NCI-H82 treated with DMSO at 0.1 percent for 48 hours (cell line): ENCODE data around the gene PLA2G2D.

Source experiments
- DNase-seq: peaks from one replicate; lab custom pipeline; 2025; ENCODE audit not compliant: unreplicated experiment; lab: John Stamatoyannopoulos, UW

The PLA2G2D gene

DNA sequence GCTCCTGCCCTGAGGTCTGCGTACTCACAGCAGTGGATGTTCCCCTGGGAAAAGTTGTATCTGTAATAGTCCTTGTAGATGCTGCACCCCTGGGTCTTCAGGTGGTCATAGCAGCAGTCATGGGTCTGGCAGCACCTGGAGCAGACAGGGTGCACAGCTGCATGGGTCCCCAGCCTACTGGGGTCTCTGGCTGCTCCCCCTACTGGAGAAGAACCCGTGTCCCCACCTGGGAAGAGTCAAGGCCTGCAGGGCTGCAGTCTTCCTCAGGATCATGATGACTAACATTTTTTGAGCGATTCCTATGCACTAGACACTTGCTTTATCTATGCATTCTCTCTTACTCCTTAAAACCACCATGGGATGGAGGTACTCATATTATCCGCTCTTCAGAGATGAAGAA, 3.9 kb downstream of the PLA2G2D start:
- DNase-seq, result no peak

DNA sequence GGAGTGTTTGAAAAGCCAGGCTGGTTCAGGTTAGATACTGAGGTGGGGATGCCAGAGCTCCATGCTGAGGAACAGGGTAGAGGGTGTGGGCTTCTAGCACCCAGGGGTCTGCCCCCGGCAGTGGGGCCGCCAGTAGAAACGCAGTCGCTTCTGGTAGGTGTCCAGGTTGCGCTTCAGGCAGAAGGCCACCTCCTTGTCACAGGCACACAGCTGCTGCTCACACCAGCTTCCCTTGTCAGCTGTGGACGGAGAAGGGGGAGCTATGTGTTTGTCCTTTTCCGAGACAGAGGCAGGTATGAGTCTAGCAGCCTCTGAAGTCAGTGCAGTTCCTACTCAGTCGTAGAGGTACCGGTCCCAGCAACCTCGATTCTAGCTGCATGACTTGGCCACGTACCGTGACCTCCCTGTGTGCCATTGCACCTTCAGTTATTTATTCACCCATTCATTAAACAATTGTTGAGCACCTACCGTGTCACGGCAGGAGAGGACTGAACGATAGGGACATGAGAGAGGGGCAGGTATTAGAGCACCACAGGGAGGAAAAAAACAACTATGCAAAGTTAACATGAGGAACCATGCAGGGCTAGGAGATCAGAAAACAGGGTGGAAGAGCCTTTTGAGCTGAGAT, 5.2 kb downstream of the PLA2G2D start:
- DNase-seq, result no peak

DNA sequence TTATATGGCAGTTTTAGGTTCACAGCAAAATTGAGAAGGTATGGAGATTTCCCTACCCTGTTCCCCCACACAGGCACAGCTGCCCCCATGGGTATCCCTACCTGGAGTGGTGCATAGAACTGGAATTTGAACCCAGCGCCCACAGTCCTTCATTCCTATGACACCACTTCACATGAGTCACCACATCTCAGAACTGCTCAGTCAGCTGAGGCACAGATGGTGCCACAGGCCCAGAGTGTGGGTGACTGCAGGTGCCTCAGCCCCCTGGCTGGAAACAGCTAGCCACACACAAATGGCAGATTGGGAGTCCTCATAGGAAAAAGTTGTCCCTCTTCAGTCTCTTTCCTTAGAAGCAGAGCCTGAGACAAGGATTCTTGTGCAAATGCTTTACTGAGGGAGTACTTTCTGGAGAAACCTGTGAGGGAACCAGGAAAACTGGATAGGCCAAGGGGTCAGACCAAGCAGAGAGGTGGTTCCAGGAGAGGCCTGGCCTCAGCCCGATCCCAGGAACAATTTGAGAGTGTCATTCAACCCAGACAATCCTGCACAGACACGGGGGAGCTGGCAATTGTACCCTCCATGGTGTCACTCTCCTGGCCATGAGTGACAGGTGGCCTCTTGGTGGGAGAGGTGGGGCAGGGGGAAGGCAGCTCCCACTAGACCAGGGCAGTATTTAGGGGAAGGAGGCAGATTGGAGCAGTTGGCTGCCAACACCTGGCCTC, 6.9 kb downstream of the PLA2G2D start:
- no peak for DNase-seq

DNA sequence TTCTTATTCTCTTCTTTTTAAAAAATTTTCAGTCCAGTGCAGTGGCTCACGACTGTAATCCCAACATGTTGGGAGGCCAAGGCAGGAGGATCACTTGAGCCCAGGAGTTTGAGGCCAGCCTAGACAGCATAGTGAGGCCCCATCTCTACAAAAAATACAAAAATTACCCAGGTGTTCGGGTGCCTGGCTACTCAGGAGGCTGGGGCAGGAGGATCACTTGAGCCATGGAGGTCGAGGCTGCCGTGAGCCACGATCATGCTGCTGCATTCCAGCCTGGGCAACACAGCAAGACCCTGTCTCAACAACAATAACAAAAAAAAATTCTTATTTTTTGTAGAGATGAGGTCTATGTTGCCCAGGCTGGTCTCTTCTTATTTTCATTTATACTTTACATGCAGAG, 7.9 kb downstream of the PLA2G2D start:
- DNase-seq, result no peak

DNA sequence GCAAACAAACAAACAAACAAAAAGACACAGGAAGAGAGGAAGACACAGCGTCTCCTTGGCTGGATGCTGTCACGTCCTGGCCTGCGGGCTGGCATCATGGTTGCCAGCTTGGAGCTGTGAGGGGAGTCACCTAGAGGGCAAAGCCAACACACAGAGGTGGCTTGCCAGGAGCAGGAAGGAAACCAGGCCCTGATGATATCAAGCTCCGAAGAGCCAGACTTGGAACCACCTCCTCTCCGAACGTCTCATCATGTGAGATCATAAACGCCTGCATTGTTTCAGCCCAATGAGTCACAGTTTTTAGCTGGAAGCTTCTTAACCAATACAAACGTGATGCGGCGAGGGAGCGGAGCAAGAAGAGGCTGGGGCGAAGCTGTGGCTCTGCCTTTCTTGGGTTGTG, 8.7 kb downstream of the PLA2G2D start:
- no peak for DNase-seq

DNA sequence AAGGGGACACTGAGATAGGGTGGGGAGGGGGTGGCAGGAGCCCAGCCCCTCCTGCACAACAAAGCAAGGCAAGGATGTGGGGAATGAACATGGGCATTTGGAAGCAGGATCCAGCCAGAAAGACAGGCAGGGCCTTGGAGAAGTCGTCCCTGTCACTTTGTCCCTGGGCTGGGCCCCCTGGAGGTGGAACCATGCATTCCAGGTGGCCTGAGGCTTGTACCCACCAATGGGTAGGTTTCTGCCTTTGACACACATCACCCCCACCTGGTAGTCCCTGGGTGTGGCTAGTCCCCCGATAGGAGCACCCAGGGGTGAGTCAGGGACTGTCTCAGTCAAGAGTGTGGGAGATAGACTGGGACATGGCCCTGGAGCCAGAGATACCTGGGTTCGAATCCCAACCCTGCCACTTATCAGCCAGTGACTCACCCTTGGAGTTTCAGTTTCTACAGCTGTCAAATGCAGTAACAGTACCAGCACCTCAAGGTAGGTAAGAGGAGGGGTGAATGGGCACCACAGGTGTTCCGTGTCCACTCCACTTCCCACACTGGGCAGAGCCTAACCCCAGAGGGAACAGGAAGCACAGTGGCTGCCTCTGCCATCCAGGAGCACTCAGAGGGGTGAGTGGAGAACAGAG, 10.0 kb downstream of the PLA2G2D start:
- DNase-seq, result no peak

DNA sequence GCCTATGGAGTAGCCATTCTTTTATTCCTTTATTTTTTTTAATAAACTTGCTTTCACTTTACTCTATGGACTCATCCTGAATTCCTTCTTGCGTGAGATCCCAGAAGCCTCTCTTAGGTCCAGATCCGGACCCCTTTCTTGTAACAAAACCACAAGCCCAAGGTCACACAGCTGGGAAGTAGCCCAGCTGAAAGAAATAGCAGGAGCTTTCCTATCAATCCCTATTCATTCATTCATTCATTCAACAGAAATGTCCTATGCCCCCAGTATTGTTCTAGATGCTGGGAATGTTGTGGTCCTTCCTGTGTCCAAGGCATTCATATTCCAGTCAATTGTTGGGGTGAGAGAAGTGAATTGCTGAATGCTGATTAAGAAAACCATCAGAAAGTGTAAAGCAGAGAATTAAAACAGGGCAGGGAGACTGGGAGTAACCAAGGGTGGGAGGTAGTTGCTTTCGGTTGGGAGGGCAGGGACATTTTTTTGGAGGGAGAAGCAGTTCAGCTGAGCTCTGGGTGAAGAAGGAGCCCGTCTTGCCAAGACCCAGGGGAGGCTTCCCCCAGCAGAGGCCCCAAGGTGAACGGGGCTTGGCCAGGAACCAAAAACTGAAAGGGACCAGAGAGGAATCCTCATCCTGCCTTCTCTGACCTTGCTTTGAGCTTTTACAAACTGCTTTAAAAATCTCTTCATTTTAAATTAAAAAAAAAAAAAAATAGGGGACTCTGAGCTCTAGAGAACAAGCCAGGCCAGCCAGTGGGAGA, 10.8 kb downstream of the PLA2G2D start:
- no peak for DNase-seq

DNA sequence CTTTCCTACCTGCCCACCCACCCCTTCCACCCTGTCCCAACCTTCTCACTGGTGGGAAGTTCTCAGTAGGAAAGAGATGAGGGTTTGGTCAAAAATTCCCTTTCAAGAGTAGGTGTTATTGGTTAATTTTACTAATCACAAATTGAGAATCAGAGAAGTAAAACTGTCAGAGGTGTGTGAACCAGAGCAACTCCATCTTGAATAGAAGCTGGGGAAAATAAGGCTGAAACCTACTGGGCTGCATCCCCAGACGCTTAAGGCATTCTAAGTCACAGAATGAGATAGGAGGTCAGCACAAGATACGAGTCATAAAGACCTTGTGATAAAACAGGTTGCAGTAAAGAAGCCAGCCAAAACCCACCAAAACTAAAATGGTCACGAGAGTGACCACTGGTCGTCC, 11.5 kb downstream of the PLA2G2D start:
- DNase-seq, result no peak

DNA sequence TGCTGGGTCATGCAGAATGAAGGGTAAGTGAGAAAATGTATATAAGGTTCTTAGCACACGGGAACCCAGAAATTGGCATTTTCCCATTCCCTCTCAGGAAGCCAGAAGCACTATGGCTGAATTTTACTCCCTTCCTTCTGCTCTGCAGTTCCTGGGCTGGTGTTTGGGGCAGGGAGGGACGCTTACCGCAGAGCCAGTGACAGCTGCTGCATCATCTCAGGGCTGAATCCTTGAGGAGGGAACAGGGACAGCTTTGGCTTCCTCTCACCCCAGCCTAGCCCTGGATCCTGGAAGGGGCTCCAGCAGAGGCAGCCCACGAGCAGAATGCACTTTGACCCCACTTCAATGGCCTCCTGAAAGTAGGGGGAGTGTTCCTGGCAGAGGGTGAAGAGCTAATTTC, 12.0 kb downstream of the PLA2G2D start:
- no peak for DNase-seq

DNA sequence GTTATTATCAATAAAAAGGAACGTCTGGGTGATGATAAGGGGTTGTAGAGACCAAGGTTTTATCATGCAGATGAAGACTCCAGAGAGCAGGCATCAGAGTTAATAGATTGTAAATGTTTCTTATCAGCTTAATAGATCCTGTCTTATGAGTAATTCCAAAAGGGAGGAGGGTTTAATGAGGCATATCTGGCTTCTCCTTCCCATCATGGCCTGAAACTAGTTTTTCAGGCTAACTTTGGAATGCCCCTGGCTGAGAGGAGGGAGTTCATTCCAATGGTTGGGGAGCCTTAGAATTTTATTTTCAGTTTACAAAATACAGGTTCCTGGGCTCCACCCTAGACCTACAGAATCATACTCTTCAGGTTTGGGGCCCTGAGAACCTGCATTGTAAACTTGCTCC, 13.5 kb downstream of the PLA2G2D start:
- no peak for DNase-seq

DNA sequence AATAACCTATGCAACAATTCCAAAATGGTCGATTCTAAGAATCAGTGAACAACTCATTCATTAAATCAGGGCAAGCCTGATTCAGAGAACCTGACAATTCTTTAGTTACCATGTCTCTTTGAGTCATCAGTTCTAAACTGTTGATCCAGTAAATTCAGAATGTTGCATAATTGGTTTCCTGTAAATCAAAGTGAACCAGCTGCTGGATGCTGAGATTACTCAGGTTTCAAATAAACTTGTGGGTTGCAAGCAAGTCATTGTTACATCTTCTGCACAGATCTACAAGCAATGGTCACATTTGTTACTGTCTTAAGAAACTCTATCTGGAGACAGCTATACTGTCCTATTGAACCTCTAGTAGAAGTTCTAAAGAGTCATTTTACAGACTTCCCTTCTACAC, 16.5 kb downstream of the PLA2G2D start:
- DNase-seq, result no peak

DNA sequence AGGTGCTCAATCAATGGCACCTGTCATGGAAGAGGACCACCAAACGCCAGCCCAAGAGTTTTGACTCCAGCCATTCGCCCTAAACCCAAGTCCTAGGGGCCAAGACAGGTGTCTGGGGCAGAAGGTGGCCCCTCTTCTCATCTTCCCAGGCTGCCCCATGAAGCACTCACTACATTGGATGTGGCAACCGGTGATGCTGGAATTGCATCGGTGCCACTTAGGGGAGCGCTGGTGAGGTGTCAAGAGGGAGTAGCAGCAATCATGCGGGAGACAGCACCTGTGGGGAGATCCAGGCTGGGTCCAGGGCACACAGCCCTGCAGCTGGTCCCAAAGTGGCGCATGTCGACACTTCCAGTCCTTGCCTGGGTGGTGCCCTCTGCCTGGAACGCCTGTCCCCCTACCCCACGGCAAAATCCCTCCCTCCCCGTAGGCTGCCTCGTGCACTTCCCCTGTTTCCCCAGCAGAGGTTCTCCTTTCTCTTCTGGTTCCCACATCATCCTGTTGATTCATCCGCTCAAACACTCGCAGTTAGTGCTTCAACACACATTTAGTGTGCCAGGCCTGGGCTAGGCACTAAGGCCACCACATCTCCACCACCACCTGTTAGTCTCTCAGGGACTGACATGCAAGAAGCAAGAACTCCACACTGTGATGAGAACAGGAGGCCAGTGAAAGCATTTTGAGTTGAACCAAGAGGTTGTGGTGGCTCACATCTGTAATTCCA, 18.5 kb downstream of the PLA2G2D start:
- DNase-seq, result no peak

DNA sequence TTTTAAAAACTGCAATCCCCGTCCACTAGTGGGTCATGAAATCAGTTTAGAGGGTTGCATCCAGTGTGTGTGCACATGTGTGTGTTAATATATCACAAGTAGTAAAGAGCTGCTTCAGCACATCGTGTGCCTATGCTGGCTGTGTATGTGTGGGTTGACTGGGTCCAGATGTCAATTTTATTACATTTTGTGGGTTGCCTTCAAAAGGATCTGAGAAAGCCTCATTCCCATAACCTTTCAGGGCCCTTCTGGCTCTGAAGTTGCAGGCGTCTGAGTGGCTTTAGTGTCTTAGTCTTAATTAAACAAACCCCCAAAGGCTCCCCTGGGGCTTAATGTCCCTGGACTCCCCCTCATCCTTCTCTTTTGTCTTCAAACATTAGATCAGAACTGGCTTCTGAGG, 19.8 kb downstream of the PLA2G2D start:
- DNase-seq, result no peak

DNA sequence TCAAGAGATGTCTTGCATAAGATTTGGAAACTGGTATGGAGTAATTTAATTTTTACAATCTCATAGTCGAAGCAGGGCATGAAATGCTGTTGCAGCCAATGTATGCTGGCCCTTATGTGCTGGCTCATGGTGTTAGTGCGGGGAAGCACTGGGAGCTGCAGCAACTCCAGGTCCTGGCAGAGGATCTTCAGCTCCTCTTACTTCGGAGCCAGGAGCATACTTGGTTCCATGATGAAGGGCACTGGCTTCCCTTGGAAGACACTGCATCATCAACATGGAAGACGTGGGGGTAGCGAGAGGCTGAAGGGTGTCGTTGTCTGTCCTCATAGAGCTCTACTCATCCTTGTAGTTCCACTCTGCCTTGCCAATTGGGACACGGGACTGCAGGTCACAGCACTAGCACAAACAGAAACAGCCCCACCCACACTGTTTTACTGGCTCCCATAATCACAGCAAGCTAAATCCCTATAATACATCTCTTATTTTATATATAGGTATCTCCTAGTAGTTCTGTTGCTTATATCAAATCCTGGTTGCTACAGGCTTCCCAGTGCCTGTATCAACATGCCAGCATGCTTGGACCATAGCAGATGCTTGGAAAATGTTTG, 22.4 kb downstream of the PLA2G2D start:
- DNase-seq, result no peak

DNA sequence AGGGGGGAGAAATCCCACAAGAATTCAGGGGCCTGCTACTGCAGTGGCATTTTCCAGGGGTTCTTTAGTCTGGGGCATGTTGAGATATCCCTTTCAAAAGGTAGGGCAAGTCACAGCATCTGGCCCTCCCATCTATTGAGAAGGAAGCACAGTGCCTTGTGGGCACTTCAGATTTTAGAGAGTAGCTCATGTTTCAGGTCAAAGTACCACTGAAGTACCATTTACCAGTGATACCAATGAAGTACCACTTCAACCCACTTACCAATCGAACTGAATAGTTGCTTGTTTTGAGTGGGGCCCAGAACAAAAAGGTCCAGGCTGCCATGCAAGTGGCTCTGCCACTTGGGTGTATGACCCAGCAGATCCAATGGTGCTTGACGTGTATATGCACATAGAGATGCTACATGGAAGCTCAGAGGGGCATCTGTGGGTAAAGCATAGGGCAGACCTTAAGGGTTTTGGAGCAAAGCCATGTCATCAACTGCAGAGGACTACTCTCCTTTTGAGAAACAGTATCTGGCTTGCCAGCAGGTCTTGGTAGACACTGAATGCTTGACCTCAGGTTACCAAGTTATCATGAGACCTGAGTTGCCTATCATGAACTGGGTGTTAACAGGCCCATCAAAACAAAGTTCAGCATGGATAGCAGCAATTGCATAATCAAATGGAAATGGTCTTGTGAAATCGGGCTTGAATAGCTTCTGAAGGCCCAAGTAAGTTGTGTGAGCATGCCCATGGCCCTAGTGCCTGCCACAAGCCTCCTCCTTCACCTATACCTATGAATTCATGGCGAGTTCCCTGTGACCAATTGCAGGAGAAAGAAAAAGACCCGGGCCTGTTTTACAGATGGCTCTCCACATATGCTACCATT, 23.5 kb downstream of the PLA2G2D start:
- DNase-seq, result no peak

DNA sequence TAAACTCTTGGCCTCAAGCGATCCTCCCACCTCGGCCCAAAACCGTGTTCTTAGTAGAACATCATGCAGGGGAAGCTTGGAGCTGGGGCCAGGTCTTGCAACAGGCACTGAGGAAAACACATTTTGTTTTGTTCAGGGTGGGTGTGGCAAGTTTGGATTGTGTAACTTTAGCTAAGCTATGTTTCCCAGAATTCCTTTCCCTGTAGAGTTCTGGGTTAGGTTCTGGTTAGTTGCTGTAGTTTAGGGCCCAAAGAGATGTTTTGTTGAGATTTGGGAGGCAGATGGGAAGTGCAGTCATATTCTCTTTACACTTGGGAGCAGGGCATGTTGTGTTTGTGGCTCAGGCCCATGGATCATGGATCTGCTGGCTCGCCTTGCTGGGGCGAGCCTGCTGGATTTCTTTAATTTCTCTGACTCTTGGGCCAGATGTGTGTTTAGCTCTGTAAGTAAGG, 25.4 kb downstream of the PLA2G2D start:
- no peak for DNase-seq

DNA sequence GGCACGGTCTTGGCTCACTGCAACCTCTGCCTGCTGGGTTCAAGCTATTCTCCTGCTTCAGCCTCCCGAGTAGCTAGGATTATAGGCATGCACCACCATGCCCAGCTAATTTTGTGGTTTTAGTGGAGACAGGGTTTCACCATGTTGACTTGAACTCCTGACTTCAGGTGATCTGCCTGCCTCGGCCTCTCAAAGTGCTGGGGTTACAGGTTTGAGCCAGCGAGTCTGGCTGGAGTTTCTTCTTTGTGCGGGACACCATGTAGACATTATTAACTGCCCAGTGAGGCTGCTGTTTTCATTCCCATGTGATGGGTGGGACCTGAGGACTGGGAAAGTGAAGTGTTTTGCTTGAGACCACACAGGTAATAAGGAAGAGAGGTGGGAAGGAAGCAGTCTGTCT, 26.0 kb downstream of the PLA2G2D start:
- no peak for DNase-seq

DNA sequence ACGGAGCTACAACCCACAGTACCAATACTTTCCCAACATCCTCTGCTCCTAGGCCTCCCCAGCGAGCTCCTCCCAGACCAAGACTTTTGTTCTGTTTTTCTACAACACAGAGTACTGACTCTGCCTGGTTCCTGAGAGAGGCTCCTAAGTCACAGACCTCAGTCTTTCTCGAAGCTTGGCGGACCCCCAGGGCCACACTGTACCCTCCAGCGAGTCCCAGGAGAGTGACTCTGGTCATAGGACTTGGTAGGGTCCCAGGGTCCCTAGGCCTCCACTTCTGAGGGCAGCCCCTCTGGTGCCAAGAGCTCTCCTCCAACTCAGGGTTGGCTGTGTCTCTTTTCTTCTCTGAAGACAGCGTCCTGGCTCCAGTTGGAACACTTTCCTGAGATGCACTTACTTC, 28.7 kb downstream of the PLA2G2D start:
- no peak for DNase-seq

DNA sequence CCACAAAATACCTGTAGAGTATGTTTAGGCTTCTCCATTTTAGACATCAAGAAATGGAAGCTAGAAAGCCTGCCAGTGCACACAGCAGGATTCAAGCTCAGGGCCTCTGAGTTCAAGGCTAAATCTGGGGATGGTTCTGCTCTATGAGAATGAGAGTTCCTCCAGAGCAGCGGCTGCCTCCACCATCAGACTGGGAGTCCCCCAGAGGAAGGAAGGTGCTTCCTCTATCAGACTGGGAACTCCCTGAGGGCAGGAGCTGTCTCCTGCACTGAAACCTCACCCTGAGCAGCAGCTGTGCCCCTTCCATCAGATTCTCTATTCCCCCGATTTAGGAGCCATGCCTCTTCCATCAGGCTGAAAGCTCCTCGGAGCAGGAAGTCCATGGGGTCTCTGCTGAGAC, 29.2 kb downstream of the PLA2G2D start:
- DNase-seq, result no peak
